Hepatocyte (in vitro differentiated cells): ENCODE results near the gene MS4A4E. TPM values are rescaled to one million over a fixed set of nuclear protein-coding genes. Genes with fewer than 3 reads are reported as not detected.

Experiments used
- DNase-seq: peaks from one replicate; pipeline ENCODE4 v3.0.0-alpha.2; 2016; ENCODE audit warnings: low spot score
- H2AFZ ChIP-seq: fragments of 200-600 bp; sonication (generic); 2 replicates; pipeline ENCODE4 v1.6.0; 2016; ENCODE audit warnings: antibody characterized with exemption, mild to moderate bottlenecking
- H3K27ac ChIP-seq: fragments of 200-600 bp; sonication (generic); 2 replicates; pipeline ENCODE4 v1.5.1; 2016; ENCODE audit warnings: mild to moderate bottlenecking
- H3K27me3 ChIP-seq: fragments of 200-600 bp; sonication (generic); 2 replicates; pipeline ENCODE4 v1.6.1; 2016
- H3K36me3 ChIP-seq: fragments of 200-600 bp; sonication (generic); replicated peaks from 2 replicates; pipeline ENCODE4 v1.5.1; 2016; ENCODE audit warnings: low read depth; ENCODE audit not compliant: insufficient read depth
- H3K4me1 ChIP-seq: fragments of 200-600 bp; sonication (generic); 2 replicates; pipeline ENCODE4 v1.5.1; 2016; ENCODE audit warnings: mild to moderate bottlenecking, moderate library complexity; ENCODE audit not compliant: insufficient read depth
- H3K4me2 ChIP-seq: fragments of 200-600 bp; sonication (generic); 2 replicates; pipeline ENCODE4 v1.6.0; 2016
- H3K4me3 ChIP-seq: fragments of 200-600 bp; sonication (generic); 2 replicates; pipeline ENCODE4 v1.5.1; 2016; ENCODE audit warnings: mild to moderate bottlenecking
- H3K79me2 ChIP-seq: fragments of 200-600 bp; sonication (generic); 2 replicates; pipeline ENCODE4 v1.6.0; 2017; ENCODE audit warnings: mild to moderate bottlenecking
- H3K9me2 ChIP-seq: fragments of 200-600 bp; sonication (generic); replicated peaks from 2 replicates; pipeline ENCODE4 v1.6.0; 2017; ENCODE audit warnings: mild to moderate bottlenecking; ENCODE audit not compliant: insufficient read depth
- H3K9me3 ChIP-seq: fragments of 200-600 bp; sonication (generic); 2 replicates; pipeline ENCODE4 v1.5.1; 2016; ENCODE audit warnings: low read depth, mild to moderate bottlenecking
- H4K20me1 ChIP-seq: fragments of 200-600 bp; sonication (generic); 2 replicates; pipeline ENCODE4 v1.6.0; 2016; ENCODE audit warnings: mild to moderate bottlenecking; ENCODE audit not compliant: insufficient read depth, poor library complexity, severe bottlenecking
- EZH2 ChIP-seq: fragments of 200-600 bp; sonication (generic); IDR thresholded peaks from 2 replicates; pipeline ENCODE4 v1.6.1; 2016; ENCODE audit warnings: antibody characterized with exemption, mild to moderate bottlenecking, borderline replicate concordance
- EZH2phosphoT487 ChIP-seq: fragments of 200-600 bp; sonication (generic); IDR thresholded peaks from one replicate; pipeline ENCODE4 v1.6.1; 2018; ENCODE audit warnings: antibody characterized with exemption, mild to moderate bottlenecking, low read depth, moderate library complexity; ENCODE audit not compliant: unreplicated experiment, severe bottlenecking
- WGBS: methylation state at CpG from one replicate; pipeline ENCODE4 v1.1.6; 2016; ENCODE audit warnings: low lambda C conversion rate; ENCODE audit errors: missing lambda C conversion rate; 5-methylcytosine and 5-hydroxymethylcytosine counted together
- polyA plus RNA-seq: library from polyadenylated mRNA; unstranded; fragments of >200 nt; fragmentation: Nextera tagmentation; extraction: Ambion mirVana; gene quantifications from 2 replicates; pipeline ENCODE4 v1.2.1, GENCODE V29; 2016
- total RNA-seq: library from RNA; depleted of rRNA; stranded (reverse); fragments of >200 nt; gene quantifications from 2 replicates; pipeline ENCODE4 v1.2.3, GENCODE V29; 2014
- TF ChIP-seq, protein P1 (sequence below): fragments of 200-600 bp; sonication (generic); IDR thresholded peaks from 2 replicates; pipeline ENCODE4 v1.5.1; 2016; ENCODE audit warnings: antibody characterized with exemption, mild to moderate bottlenecking; ENCODE audit not compliant: poor library complexity

The MS4A4E gene
- total and polyA plus RNA-seq, 2 experiments from 2014 or later, result not detected

GRCh38 chr11:60221181-60221580, 21.8 kb downstream of the MS4A4E start:
- Histone ChIP-seq H3K27me3 (no peaks in the 10 kb centered on the region), H3K4me1 (no peaks in the 10 kb centered on the region), H3K4me2 (no peak overlapping the region), H3K9me3 (no peaks in the 10 kb centered on the region), H3K36me3 (no peaks in the 10 kb centered on the region), H3K79me2 (no peaks in the 10 kb centered on the region), H3K27ac (no peak overlapping the region), H3K4me3 (no peak overlapping the region), H4K20me1 (no peaks in the 10 kb centered on the region), H3K9me2 (no peaks in the 10 kb centered on the region), H2AFZ (no peak overlapping the region)
- DNase-seq, result no peak
- TF ChIP-seq EZH2, result no peak
- no peak for TF ChIP-seq EZH2phosphoT487
- TF ChIP-seq, protein P1, sequence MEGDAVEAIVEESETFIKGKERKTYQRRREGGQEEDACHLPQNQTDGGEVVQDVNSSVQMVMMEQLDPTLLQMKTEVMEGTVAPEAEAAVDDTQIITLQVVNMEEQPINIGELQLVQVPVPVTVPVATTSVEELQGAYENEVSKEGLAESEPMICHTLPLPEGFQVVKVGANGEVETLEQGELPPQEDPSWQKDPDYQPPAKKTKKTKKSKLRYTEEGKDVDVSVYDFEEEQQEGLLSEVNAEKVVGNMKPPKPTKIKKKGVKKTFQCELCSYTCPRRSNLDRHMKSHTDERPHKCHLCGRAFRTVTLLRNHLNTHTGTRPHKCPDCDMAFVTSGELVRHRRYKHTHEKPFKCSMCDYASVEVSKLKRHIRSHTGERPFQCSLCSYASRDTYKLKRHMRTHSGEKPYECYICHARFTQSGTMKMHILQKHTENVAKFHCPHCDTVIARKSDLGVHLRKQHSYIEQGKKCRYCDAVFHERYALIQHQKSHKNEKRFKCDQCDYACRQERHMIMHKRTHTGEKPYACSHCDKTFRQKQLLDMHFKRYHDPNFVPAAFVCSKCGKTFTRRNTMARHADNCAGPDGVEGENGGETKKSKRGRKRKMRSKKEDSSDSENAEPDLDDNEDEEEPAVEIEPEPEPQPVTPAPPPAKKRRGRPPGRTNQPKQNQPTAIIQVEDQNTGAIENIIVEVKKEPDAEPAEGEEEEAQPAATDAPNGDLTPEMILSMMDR, result no peak
- 74% methylated on average over 3 of the region's 3 CpGs for WGBS

GRCh38 chr11:60214386-60214785, 28.6 kb downstream of the MS4A4E start:
- H3K27me3 ChIP-seq, result no peaks in the 10 kb centered on the region
- no peaks in the 10 kb centered on the region for H3K79me2 ChIP-seq
- TF ChIP-seq, protein P1, result no peak
- TF ChIP-seq EZH2phosphoT487 (no peak), EZH2 (no peak)
- no peaks in the 10 kb centered on the region for H3K4me1 ChIP-seq
- H3K36me3 ChIP-seq, result no peaks in the 10 kb centered on the region
- no peak overlapping the region for H3K4me3 ChIP-seq
- H3K4me2 ChIP-seq, result no peak overlapping the region
- no peak overlapping the region for H2AFZ ChIP-seq
- no peaks in the 10 kb centered on the region for H3K9me2 ChIP-seq
- H4K20me1 ChIP-seq, result no peaks in the 10 kb centered on the region
- DNase-seq, result no peak
- H3K9me3 ChIP-seq, result no peaks in the 10 kb centered on the region
- WGBS, result 83% methylated on average over 1 of the region's 1 CpG
- H3K27ac ChIP-seq, result no peak overlapping the region

- H3K79me2 ChIP-seq, result no peaks in the 10 kb centered on the region
- H3K36me3 ChIP-seq, result no peaks in the 10 kb centered on the region
- no peak overlapping the region for H3K27ac ChIP-seq
- no peak overlapping the region for H3K4me3 ChIP-seq
- no peak for DNase-seq
- H3K27me3 ChIP-seq, result no peaks in the 10 kb centered on the region
- H3K4me1 ChIP-seq, result no peaks in the 10 kb centered on the region
- no peaks in the 10 kb centered on the region for H3K9me2 ChIP-seq
- no peak overlapping the region for H3K4me2 ChIP-seq
- H2AFZ ChIP-seq, result no peak overlapping the region
- WGBS, result 92% methylated on average over 4 of the region's 4 CpGs
- H3K9me3 ChIP-seq, result no peaks in the 10 kb centered on the region
- H4K20me1 ChIP-seq, result no peaks in the 10 kb centered on the region
- TF ChIP-seq EZH2 (no peak), EZH2phosphoT487 (no peak)
- TF ChIP-seq, protein P1, result no peak
Measured at GRCh38 chr11:60211206-60211605, 31.7 kb downstream of the MS4A4E start.

- H3K4me2 ChIP-seq, result no peak overlapping the region
- H3K9me3 ChIP-seq, result no peaks in the 10 kb centered on the region
- no peaks in the 10 kb centered on the region for H3K79me2 ChIP-seq
- H2AFZ ChIP-seq, result no peak overlapping the region
- no peak for DNase-seq
- no peaks in the 10 kb centered on the region for H3K9me2 ChIP-seq
- H3K4me1 ChIP-seq, result no peaks in the 10 kb centered on the region
- TF ChIP-seq, protein P1, result no peak
- TF ChIP-seq EZH2phosphoT487 (no peak), EZH2 (no peak)
- WGBS, result 76% methylated on average over 3 of the region's 3 CpGs
- no peaks in the 10 kb centered on the region for H4K20me1 ChIP-seq
- H3K27ac ChIP-seq, result no peak overlapping the region
- no peak overlapping the region for H3K4me3 ChIP-seq
- H3K27me3 ChIP-seq, result no peaks in the 10 kb centered on the region
- no peaks in the 10 kb centered on the region for H3K36me3 ChIP-seq
Measured at GRCh38 chr11:60209977-60210376, 33.0 kb downstream of the MS4A4E start.
